Stimulated activated naive CD8-positive, alpha-beta T cell treated with anti-CD3 and anti-CD28 coated beads, Interleukin-15, amount 100 ng/mL, for 72 hours (primary cell): ENCODE measurements around the gene FRYL.
A peak's percentile ranks its signal among the peaks of the same experiment; 100 is the strongest.
"Not testable (repeated sequence)": the region's sequence is repeated elsewhere in the genome, so short reads cannot be mapped to it uniquely, and the experiment has no call there.

Experiments used
- ATAC-seq: fragments of 150-1000 bp; cut with Tn5 transposase; 2 replicates; pipeline ENCODE4 v1.10.0; 2021; ENCODE audit warnings: mild to moderate bottlenecking, moderate library complexity
- DNase-seq, 2 donors: peaks; one replicate each; pipeline ENCODE4 v3.0.0; 2021 to 2022
- H3K27ac Mint-ChIP-seq, 2 donors: one replicate each; pipeline ENCODE4 v1.8.0; 2022; ENCODE audit warnings: mild to moderate bottlenecking in 2 of 2, mixed read lengths in 2 of 2, moderate library complexity in 2 of 2
- H3K27me3 Mint-ChIP-seq: one replicate; pipeline ENCODE4 v1.8.0; 2022; ENCODE audit warnings: mixed read lengths
- H3K4me1 Mint-ChIP-seq: one replicate; pipeline ENCODE4 v1.8.0; 2022; ENCODE audit warnings: mild to moderate bottlenecking, mixed read lengths
- H3K4me3 Mint-ChIP-seq, 2 donors: one replicate each; pipeline ENCODE4 v1.8.0; 2022; ENCODE audit warnings: mild to moderate bottlenecking in 2 of 2, mixed read lengths in 2 of 2, moderate library complexity in 1 of 2
- H3K9me3 Mint-ChIP-seq, 2 donors: one replicate each; pipeline ENCODE4 v1.8.0; 2022; ENCODE audit warnings: mixed read lengths in 2 of 2

The FRYL gene

GRCh38 chr4:48642421-48643374 is 137.4 kb downstream of the FRYL start:
- Mint-ChIP-seq H3K4me1 (peaks cover 22% of the 10 kb centered on the region), H3K27ac (no peak overlapping the region)

GRCh38 chr4:48641401-48641800 is 138.7 kb downstream of the FRYL start:
- no peak overlapping the region for H3K4me3 Mint-ChIP-seq
- peaks cover 29% of the 10 kb centered on the region for H3K4me1 Mint-ChIP-seq
- no peak overlapping the region for H3K27ac Mint-ChIP-seq
- ATAC-seq = no peak
- no peak for DNase-seq
- H3K9me3 Mint-ChIP-seq = no peaks in the 10 kb centered on the region
- H3K27me3 Mint-ChIP-seq = no peaks in the 10 kb centered on the region

More at GRCh38 chr4:48642421-48643374, 137.4 kb downstream of the FRYL start:
- no peak for DNase-seq
- Mint-ChIP-seq H3K4me3 (no peak overlapping the region), H3K27me3 (no peaks in the 10 kb centered on the region), H3K9me3 (no peaks in the 10 kb centered on the region)
- ATAC-seq = no peak

GRCh38 chr4:48640699-48641098 is 139.4 kb downstream of the FRYL start:
- Mint-ChIP-seq H3K9me3 (no peaks in the 10 kb centered on the region), H3K27ac (no peak overlapping the region), H3K4me1 (peaks cover 29% of the 10 kb centered on the region), H3K4me3 (no peak overlapping the region), H3K27me3 (no peaks in the 10 kb centered on the region)
- no peak for DNase-seq
- no peak for ATAC-seq

- DNase-seq = no peak
- H3K27ac Mint-ChIP-seq = no peak overlapping the region
- H3K4me1 Mint-ChIP-seq = peaks cover 29% of the 10 kb centered on the region
- H3K4me3 Mint-ChIP-seq = no peak overlapping the region
- no peaks in the 10 kb centered on the region for H3K9me3 Mint-ChIP-seq
- H3K27me3 Mint-ChIP-seq = no peaks in the 10 kb centered on the region
- ATAC-seq = no peak
These were observed 139.9 kb downstream of the FRYL start for GRCh38 chr4:48640225-48640624.

GRCh38 chr4:48639807-48640206 is 140.3 kb downstream of the FRYL start:
- no peak for DNase-seq
- H3K4me1 Mint-ChIP-seq = peaks cover 29% of the 10 kb centered on the region
- no peak overlapping the region for H3K4me3 Mint-ChIP-seq
- no peak overlapping the region for H3K27ac Mint-ChIP-seq
- no peaks in the 10 kb centered on the region for H3K9me3 Mint-ChIP-seq
- H3K27me3 Mint-ChIP-seq = no peaks in the 10 kb centered on the region
- no peak for ATAC-seq

GRCh38 chr4:48638586-48638985 is 141.5 kb downstream of the FRYL start:
- not testable (repeated sequence) for DNase-seq, H3K27ac Mint-ChIP-seq, ATAC-seq, H3K27me3 Mint-ChIP-seq, H3K9me3 Mint-ChIP-seq, H3K4me3 Mint-ChIP-seq
- peaks cover 29% of the 10 kb centered on the region for H3K4me1 Mint-ChIP-seq

- Mint-ChIP-seq H3K4me1 (peaks cover 19% of the 10 kb centered on the region), H3K27me3 (no peaks in the 10 kb centered on the region), H3K9me3 (no peaks in the 10 kb centered on the region)
These were observed 143.2 kb downstream of the FRYL start for GRCh38 chr4:48636911-48637310.

GRCh38 chr4:48635980-48636379 is 144.1 kb downstream of the FRYL start:
- Mint-ChIP-seq H3K4me3 (no peak overlapping the region), H3K27ac (no peak overlapping the region), H3K4me1 (peaks cover 17% of the 10 kb centered on the region), H3K9me3 (no peaks in the 10 kb centered on the region), H3K27me3 (no peaks in the 10 kb centered on the region)
- ATAC-seq = no peak
- no peak for DNase-seq

More at GRCh38 chr4:48636911-48637310, 143.2 kb downstream of the FRYL start:
- no peak overlapping the region for H3K27ac Mint-ChIP-seq
- no peak for DNase-seq
- ATAC-seq = no peak
- no peak overlapping the region for H3K4me3 Mint-ChIP-seq

- DNase-seq (peak in 1 of 2 donors; percentile 19), ATAC-seq (peak; percentile 97)
- Mint-ChIP-seq H3K4me3 (no peak overlapping the region), H3K27me3 (no peaks in the 10 kb centered on the region), H3K4me1 (peaks cover 11% of the 10 kb centered on the region), H3K27ac (no peak overlapping the region), H3K9me3 (no peaks in the 10 kb centered on the region)
These were observed 144.8 kb downstream of the FRYL start for GRCh38 chr4:48635310-48635709.

GRCh38 chr4:48634688-48635308 is 145.3 kb downstream of the FRYL start:
- Mint-ChIP-seq H3K4me3 (no peak overlapping the region), H3K4me1 (peaks cover 7% of the 10 kb centered on the region), H3K27ac (no peak overlapping the region), H3K27me3 (no peaks in the 10 kb centered on the region), H3K9me3 (no peaks in the 10 kb centered on the region)
- no peak for DNase-seq
- ATAC-seq = no peak

GRCh38 chr4:48633657-48634056 is 146.4 kb downstream of the FRYL start:
- Mint-ChIP-seq H3K4me3 (no peak overlapping the region), H3K4me1 (peaks cover 7% of the 10 kb centered on the region), H3K27me3 (no peaks in the 10 kb centered on the region), H3K9me3 (no peaks in the 10 kb centered on the region), H3K27ac (no peak overlapping the region)
- no peak for DNase-seq
- no peak for ATAC-seq

GRCh38 chr4:48629458-48629857 is 150.6 kb downstream of the FRYL start:
- ATAC-seq (no peak), DNase-seq (no peak)
- H3K9me3 Mint-ChIP-seq = no peaks in the 10 kb centered on the region
- H3K4me1 Mint-ChIP-seq = no peaks in the 10 kb centered on the region
- H3K27ac Mint-ChIP-seq = no peak overlapping the region
- H3K27me3 Mint-ChIP-seq = no peaks in the 10 kb centered on the region
- H3K4me3 Mint-ChIP-seq = no peak overlapping the region

GRCh38 chr4:48623182-48623780 is 156.8 kb downstream of the FRYL start:
- Mint-ChIP-seq H3K4me3 (no peak overlapping the region), H3K4me1 (no peaks in the 10 kb centered on the region), H3K27ac (no peak overlapping the region), H3K9me3 (no peaks in the 10 kb centered on the region), H3K27me3 (no peaks in the 10 kb centered on the region)
- DNase-seq (no peak), ATAC-seq (no peak)

- Mint-ChIP-seq H3K27me3 (no peaks in the 10 kb centered on the region), H3K9me3 (no peaks in the 10 kb centered on the region), H3K4me1 (no peaks in the 10 kb centered on the region), H3K27ac (no peak overlapping the region), H3K4me3 (no peak overlapping the region)
- DNase-seq (no peak), ATAC-seq (no peak)
These were observed 159.2 kb downstream of the FRYL start for GRCh38 chr4:48620831-48621230.

GRCh38 chr4:48620093-48620492 is 160.0 kb downstream of the FRYL start:
- ATAC-seq (no peak), DNase-seq (no peak)
- no peak overlapping the region for H3K4me3 Mint-ChIP-seq
- H3K27me3 Mint-ChIP-seq = no peaks in the 10 kb centered on the region
- no peak overlapping the region for H3K27ac Mint-ChIP-seq
- H3K4me1 Mint-ChIP-seq = no peaks in the 10 kb centered on the region
- no peaks in the 10 kb centered on the region for H3K9me3 Mint-ChIP-seq

- Mint-ChIP-seq H3K27me3 (no peaks in the 10 kb centered on the region), H3K4me1 (no peaks in the 10 kb centered on the region), H3K4me3 (no peak overlapping the region), H3K27ac (peak overlapping the region in 1 of 2 donors; percentile 28), H3K9me3 (no peaks in the 10 kb centered on the region)
- no peak for DNase-seq
- ATAC-seq = no peak
These were observed 175.6 kb downstream of the FRYL start for GRCh38 chr4:48604527-48604926.
